Stimulated activated CD4-positive, alpha-beta T cell treated with anti-CD3 and anti-CD28 coated beads, Interleukin-4, amount 100 ng/mL, for 4 hours (primary cell): ENCODE data around the gene DNAJC16.
"Not testable (repeated sequence)": the region's sequence is repeated elsewhere in the genome, so short reads cannot be mapped to it uniquely, and the experiment has no call there.

Experiments
- DNase-seq, 2 experiments: peaks; one replicate each; pipeline ENCODE4 v3.0.0-alpha.2; 2020

The DNAJC16 gene

GRCh38 chr1:15526490-15527339 lies at the start of gene DNAJC16:
DNAJC16 (plus strand) TSS chr1:15526848; CDS start chr1:15529106, 2,258 bp downstream.
- DNase-seq, result peak; percentile 89 to 97

DNA sequence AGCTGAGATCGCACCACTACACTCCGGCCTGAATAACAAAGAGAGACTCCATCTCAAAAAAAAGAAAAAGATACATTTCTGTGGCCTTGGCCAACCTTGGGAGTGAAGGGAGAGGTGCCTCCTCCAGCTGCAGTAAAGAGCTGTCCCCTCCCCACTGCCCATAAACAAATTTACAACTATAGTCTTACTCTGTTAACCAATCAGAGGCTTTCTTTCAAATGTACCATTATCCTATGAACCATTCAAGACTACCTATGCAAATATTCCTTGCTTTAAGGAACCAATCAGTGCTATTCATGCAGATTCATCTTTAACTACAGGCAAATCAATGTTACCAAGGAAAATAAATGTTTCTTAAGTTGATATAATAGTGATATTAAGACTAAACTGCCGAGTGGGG lies 49.7 kb upstream of the DNAJC16 start:
- DNase-seq, result no peak

- DNase-seq, result no peak
Measured at GRCh38 chr1:15477646-15478212, 48.9 kb upstream of the DNAJC16 start.

GRCh38 chr1:15479654-15480347 lies 46.8 kb upstream of the DNAJC16 start:
- DNase-seq, result no peak

- not testable (repeated sequence) for DNase-seq
Measured at GRCh38 chr1:15482455-15482854, 44.2 kb upstream of the DNAJC16 start.

GRCh38 chr1:15482983-15483543 lies 43.6 kb upstream of the DNAJC16 start:
- not testable (repeated sequence) for DNase-seq

DNA sequence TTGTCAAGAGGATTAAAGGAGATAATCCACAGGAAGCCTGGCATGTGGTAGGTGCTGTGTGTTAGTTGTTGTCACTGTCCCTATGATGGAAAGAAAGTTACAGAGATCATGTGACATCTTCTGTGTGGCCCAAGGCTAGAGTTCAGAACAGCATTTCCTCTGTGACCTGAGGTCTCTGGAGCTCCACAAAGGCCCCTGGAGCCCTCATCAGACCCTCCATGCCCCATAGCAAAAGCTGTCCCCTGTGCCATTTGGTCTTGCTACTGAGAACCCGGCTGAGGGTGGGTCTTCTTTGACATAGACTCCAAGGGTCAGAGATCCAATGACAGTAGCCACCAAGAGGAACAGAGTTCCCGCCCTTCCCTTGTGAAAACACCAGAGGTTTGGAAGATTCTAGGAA lies 42.7 kb upstream of the DNAJC16 start:
- no peak for DNase-seq

DNA sequence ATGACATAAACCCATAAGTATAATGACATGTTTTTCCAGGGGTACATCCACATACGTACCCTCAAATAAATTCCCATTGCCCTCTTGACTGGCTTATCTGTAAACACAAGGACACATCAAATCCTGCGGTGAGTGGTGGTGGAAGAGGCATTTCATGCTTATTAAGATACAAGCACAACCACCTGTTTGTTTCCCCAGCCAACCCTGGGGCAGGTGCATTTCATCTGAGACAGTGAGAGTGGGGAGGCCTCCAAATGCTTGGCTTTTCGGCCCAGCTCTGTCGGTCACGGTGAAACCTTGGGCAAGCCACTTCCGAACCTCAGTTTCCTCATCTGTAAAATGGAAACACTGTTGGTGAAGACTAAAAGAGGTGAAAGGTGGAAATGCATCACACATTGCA lies 42.2 kb upstream of the DNAJC16 start:
- not testable (repeated sequence) for DNase-seq

- DNase-seq, result no peak
Measured at GRCh38 chr1:15485636-15486035, 41.0 kb upstream of the DNAJC16 start.

- DNase-seq, result not testable (repeated sequence)
Measured at GRCh38 chr1:15486844-15487610, 39.6 kb upstream of the DNAJC16 start.

- no peak for DNase-seq
Measured at GRCh38 chr1:15488371-15488770, 38.3 kb upstream of the DNAJC16 start.

DNA sequence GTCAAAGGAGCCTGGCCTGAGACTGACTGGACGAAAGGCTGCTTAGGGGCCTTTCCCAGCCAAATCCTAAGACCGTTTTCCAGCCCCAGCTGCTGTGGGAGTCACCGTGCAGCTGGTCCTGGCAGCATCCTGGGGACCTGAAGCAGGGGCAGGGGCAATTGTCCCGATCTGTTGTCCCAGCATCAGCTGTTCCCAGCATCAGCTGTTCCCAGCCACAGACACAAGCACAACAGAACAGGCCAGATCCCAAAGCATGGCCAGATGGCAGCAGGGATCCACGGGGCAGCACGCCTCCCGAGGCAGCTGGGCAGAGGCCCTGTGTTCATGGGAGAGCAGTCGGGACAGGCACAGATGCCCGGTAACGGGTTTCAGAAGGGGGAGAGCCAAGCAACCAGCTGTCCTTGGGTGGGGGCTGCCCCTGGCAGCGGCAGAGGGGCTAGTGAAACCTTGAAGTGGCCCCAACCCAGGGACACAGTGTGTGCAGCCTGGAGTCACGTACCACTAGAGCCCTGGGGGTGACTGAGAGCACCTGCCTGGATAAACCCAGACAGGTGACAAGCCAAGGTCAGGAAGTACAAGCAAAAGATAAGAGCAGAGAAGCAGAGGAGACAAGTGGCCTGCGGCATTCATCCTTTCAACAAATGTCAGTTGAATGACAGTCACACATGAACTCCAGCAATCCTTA lies 37.5 kb upstream of the DNAJC16 start:
- no peak for DNase-seq

DNA sequence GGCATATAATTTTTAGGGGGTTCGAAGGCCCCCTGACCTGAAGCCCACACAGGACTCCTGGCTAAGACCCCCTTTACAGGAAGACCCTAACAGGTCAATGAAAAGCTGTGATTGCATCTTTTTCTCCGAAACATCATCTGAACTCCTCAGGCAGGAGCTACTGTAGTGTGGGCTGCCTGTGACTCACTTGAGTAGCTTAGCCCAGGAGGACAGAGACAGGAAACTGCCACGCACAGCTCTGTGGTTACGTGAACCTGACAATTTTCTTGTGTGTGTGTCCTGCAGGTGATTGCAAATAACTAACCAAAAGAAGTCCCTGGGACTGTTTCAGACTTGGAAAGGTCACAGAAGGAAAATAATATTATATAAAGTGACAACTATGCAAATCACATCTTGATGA lies 35.6 kb upstream of the DNAJC16 start:
- not testable (repeated sequence) for DNase-seq

GRCh38 chr1:15492596-15492995 lies 34.1 kb upstream of the DNAJC16 start:
- no peak for DNase-seq

- no peak for DNase-seq
Measured at GRCh38 chr1:15493869-15494390, 32.7 kb upstream of the DNAJC16 start.

- DNase-seq, result no peak
Measured at GRCh38 chr1:15500184-15501178, 26.2 kb upstream of the DNAJC16 start.

- DNase-seq, result peak; percentile 14 to 42
Measured at GRCh38 chr1:15501208-15502032, 25.2 kb upstream of the DNAJC16 start.

GRCh38 chr1:15504436-15504835 lies 22.2 kb upstream of the DNAJC16 start:
- DNase-seq, result no peak

- DNase-seq, result no peak
Measured at GRCh38 chr1:15506831-15507230, 19.8 kb upstream of the DNAJC16 start.

- no peak for DNase-seq
Measured at GRCh38 chr1:15507278-15507677, 19.4 kb upstream of the DNAJC16 start.
